Activated naive CD8-positive, alpha-beta T cell treated with anti-CD3 and anti-CD28 coated beads for 36 hours (primary cell): ENCODE results near the gene TENM3. TPM values are rescaled to one million over a fixed set of nuclear protein-coding genes. Genes with fewer than 3 reads are reported as not detected.

Source experiments
- DNase-seq: peaks from one replicate; pipeline ENCODE4 v3.0.0; 2021
- H3K27ac Mint-ChIP-seq: one replicate; pipeline ENCODE4 v1.8.0; 2022; ENCODE audit warnings: mild to moderate bottlenecking, moderate library complexity, mixed read lengths
- H3K27me3 Mint-ChIP-seq: one replicate; pipeline ENCODE4 v1.8.0; 2022; ENCODE audit warnings: mild to moderate bottlenecking, mixed read lengths
- H3K36me3 Mint-ChIP-seq: one replicate; pipeline ENCODE4 v1.8.0; 2021; ENCODE audit warnings: mild to moderate bottlenecking, mixed read lengths
- H3K4me1 Mint-ChIP-seq: one replicate; pipeline ENCODE4 v1.8.0; 2021; ENCODE audit warnings: mixed read lengths
- H3K4me3 Mint-ChIP-seq: one replicate; pipeline ENCODE4 v1.8.0; 2022; ENCODE audit warnings: mild to moderate bottlenecking, moderate library complexity, mixed read lengths
- H3K9me3 Mint-ChIP-seq: one replicate; pipeline ENCODE4 v1.8.0; 2022; ENCODE audit warnings: mixed read lengths
- total RNA-seq, 2 experiments: library from RNA; stranded (reverse); gene quantifications; one replicate each; pipeline ENCODE4 v1.2.3, GENCODE V29; 2021

TENM3 gene
- total RNA-seq, 2 experiments from 2014 or later: not detected

- DNase-seq: no peak
- no peaks in the 10 kb centered on the region for H3K9me3 Mint-ChIP-seq
- no peak overlapping the region for H3K27ac Mint-ChIP-seq
- no peak overlapping the region for H3K4me3 Mint-ChIP-seq
- H3K27me3 Mint-ChIP-seq: no peaks in the 10 kb centered on the region
- H3K36me3 Mint-ChIP-seq: no peaks in the 10 kb centered on the region
- no peaks in the 10 kb centered on the region for H3K4me1 Mint-ChIP-seq
These were observed 37.4 kb downstream of the TENM3 start for GRCh38 chr4:182280436-182281111.

- no peaks in the 10 kb centered on the region for H3K27me3 Mint-ChIP-seq
- H3K27ac Mint-ChIP-seq: no peak overlapping the region
- H3K4me3 Mint-ChIP-seq: no peak overlapping the region
- H3K9me3 Mint-ChIP-seq: no peaks in the 10 kb centered on the region
- H3K36me3 Mint-ChIP-seq: no peaks in the 10 kb centered on the region
- H3K4me1 Mint-ChIP-seq: no peaks in the 10 kb centered on the region
- no peak for DNase-seq
These were observed 42.8 kb downstream of the TENM3 start for GRCh38 chr4:182286035-182286434.

- Mint-ChIP-seq H3K4me1 (no peaks in the 10 kb centered on the region), H3K36me3 (no peaks in the 10 kb centered on the region), H3K9me3 (no peaks in the 10 kb centered on the region), H3K4me3 (no peak overlapping the region), H3K27ac (no peak overlapping the region), H3K27me3 (no peaks in the 10 kb centered on the region)
- no peak for DNase-seq
These were observed 43.7 kb downstream of the TENM3 start for GRCh38 chr4:182286931-182287330.

GRCh38 chr4:182288534-182288933 is 45.3 kb downstream of the TENM3 start:
- H3K27ac Mint-ChIP-seq: no peak overlapping the region
- H3K36me3 Mint-ChIP-seq: no peaks in the 10 kb centered on the region

GRCh38 chr4:182289809-182290208 is 46.6 kb downstream of the TENM3 start:
- DNase-seq: no peak
- Mint-ChIP-seq H3K27ac (no peak overlapping the region), H3K4me1 (no peaks in the 10 kb centered on the region), H3K36me3 (no peaks in the 10 kb centered on the region), H3K9me3 (no peaks in the 10 kb centered on the region), H3K4me3 (no peak overlapping the region), H3K27me3 (no peaks in the 10 kb centered on the region)

More at GRCh38 chr4:182288534-182288933, 45.3 kb downstream of the TENM3 start:
- Mint-ChIP-seq H3K9me3 (no peaks in the 10 kb centered on the region), H3K4me1 (no peaks in the 10 kb centered on the region), H3K27me3 (no peaks in the 10 kb centered on the region), H3K4me3 (no peak overlapping the region)
- DNase-seq: no peak

GRCh38 chr4:182291175-182291574 is 48.0 kb downstream of the TENM3 start:
- Mint-ChIP-seq H3K4me1 (no peaks in the 10 kb centered on the region), H3K27ac (no peak overlapping the region)

GRCh38 chr4:182291597-182292270 is 48.5 kb downstream of the TENM3 start:
- H3K9me3 Mint-ChIP-seq: no peaks in the 10 kb centered on the region
- no peak overlapping the region for H3K4me3 Mint-ChIP-seq
- no peak overlapping the region for H3K27ac Mint-ChIP-seq
- no peak for DNase-seq
- H3K4me1 Mint-ChIP-seq: no peaks in the 10 kb centered on the region
- H3K27me3 Mint-ChIP-seq: no peaks in the 10 kb centered on the region
- no peaks in the 10 kb centered on the region for H3K36me3 Mint-ChIP-seq

More at GRCh38 chr4:182291175-182291574, 48.0 kb downstream of the TENM3 start:
- Mint-ChIP-seq H3K9me3 (no peaks in the 10 kb centered on the region), H3K27me3 (no peaks in the 10 kb centered on the region), H3K36me3 (no peaks in the 10 kb centered on the region), H3K4me3 (no peak overlapping the region)
- no peak for DNase-seq

GRCh38 chr4:182292612-182293011 is 49.4 kb downstream of the TENM3 start:
- no peaks in the 10 kb centered on the region for H3K9me3 Mint-ChIP-seq
- H3K36me3 Mint-ChIP-seq: no peaks in the 10 kb centered on the region
- DNase-seq: no peak
- H3K4me3 Mint-ChIP-seq: no peak overlapping the region
- H3K4me1 Mint-ChIP-seq: no peaks in the 10 kb centered on the region
- no peak overlapping the region for H3K27ac Mint-ChIP-seq
- H3K27me3 Mint-ChIP-seq: no peaks in the 10 kb centered on the region

GRCh38 chr4:182293691-182294255 is 50.6 kb downstream of the TENM3 start:
- Mint-ChIP-seq H3K4me1 (no peaks in the 10 kb centered on the region), H3K27me3 (peaks cover 3% of the 10 kb centered on the region), H3K9me3 (no peaks in the 10 kb centered on the region), H3K27ac (no peak overlapping the region), H3K36me3 (no peaks in the 10 kb centered on the region), H3K4me3 (no peak overlapping the region)
- DNase-seq: no peak

- no peak overlapping the region for H3K4me3 Mint-ChIP-seq
These were observed 51.2 kb downstream of the TENM3 start for GRCh38 chr4:182294451-182294850.

GRCh38 chr4:182297659-182298058 is 54.5 kb downstream of the TENM3 start:
- Mint-ChIP-seq H3K9me3 (no peaks in the 10 kb centered on the region), H3K36me3 (no peaks in the 10 kb centered on the region), H3K27ac (no peak overlapping the region), H3K4me1 (no peaks in the 10 kb centered on the region), H3K27me3 (peaks cover 3% of the 10 kb centered on the region), H3K4me3 (no peak overlapping the region)
- no peak for DNase-seq

More at GRCh38 chr4:182294451-182294850, 51.2 kb downstream of the TENM3 start:
- no peak overlapping the region for H3K27ac Mint-ChIP-seq
- H3K36me3 Mint-ChIP-seq: no peaks in the 10 kb centered on the region
- H3K4me1 Mint-ChIP-seq: no peaks in the 10 kb centered on the region
- DNase-seq: no peak
- peaks cover 3% of the 10 kb centered on the region for H3K27me3 Mint-ChIP-seq
- no peaks in the 10 kb centered on the region for H3K9me3 Mint-ChIP-seq

GRCh38 chr4:182301736-182302135 is 58.5 kb downstream of the TENM3 start:
- no peak overlapping the region for H3K4me3 Mint-ChIP-seq
- H3K27me3 Mint-ChIP-seq: peaks cover 3% of the 10 kb centered on the region
- DNase-seq: no peak
- peaks cover 2% of the 10 kb centered on the region for H3K9me3 Mint-ChIP-seq
- no peaks in the 10 kb centered on the region for H3K4me1 Mint-ChIP-seq
- H3K27ac Mint-ChIP-seq: no peak overlapping the region
- no peaks in the 10 kb centered on the region for H3K36me3 Mint-ChIP-seq

- no peaks in the 10 kb centered on the region for H3K36me3 Mint-ChIP-seq
- no peak overlapping the region for H3K4me3 Mint-ChIP-seq
- no peak overlapping the region for H3K27ac Mint-ChIP-seq
- H3K9me3 Mint-ChIP-seq: peaks cover 2% of the 10 kb centered on the region
- no peaks in the 10 kb centered on the region for H3K27me3 Mint-ChIP-seq
- no peak for DNase-seq
- H3K4me1 Mint-ChIP-seq: no peaks in the 10 kb centered on the region
These were observed 60.6 kb downstream of the TENM3 start for GRCh38 chr4:182303847-182304246.

GRCh38 chr4:182306792-182307507 is 63.7 kb downstream of the TENM3 start:
- Mint-ChIP-seq H3K4me1 (no peaks in the 10 kb centered on the region), H3K27ac (no peak overlapping the region), H3K4me3 (no peak overlapping the region), H3K36me3 (no peaks in the 10 kb centered on the region), H3K9me3 (peaks cover 2% of the 10 kb centered on the region), H3K27me3 (peaks cover 4% of the 10 kb centered on the region)
- DNase-seq: no peak

GRCh38 chr4:182307746-182308145 is 64.5 kb downstream of the TENM3 start:
- Mint-ChIP-seq H3K9me3 (peaks cover 2% of the 10 kb centered on the region), H3K36me3 (no peaks in the 10 kb centered on the region), H3K27me3 (peaks cover 4% of the 10 kb centered on the region), H3K4me1 (no peaks in the 10 kb centered on the region), H3K27ac (no peak overlapping the region), H3K4me3 (no peak overlapping the region)
- DNase-seq: no peak
